H1 (cell line): ENCODE measurements around the gene ARHGEF6. TPM values are rescaled to one million over a fixed set of nuclear protein-coding genes. Genes with fewer than 3 reads are reported as not detected.

Experiments
- RBBP5 ChIP-seq: IDR thresholded peaks from 2 replicates; pipeline ENCODE4 v1.7.1; 2012; ENCODE audit warnings: low read depth, mild to moderate bottlenecking, inconsistent platforms, low read length, moderate library complexity, borderline replicate concordance
- polyA plus RNA-seq, 7 experiments: library from polyadenylated mRNA; depleted of rRNA in 3 of 7; stranded (reverse) in 5 of 7; unstranded in 2 of 7; fragments of >200 nt in 5 of 7; fragments of 200-250 nt in 2 of 7; gene quantifications; 1 replicate in 5 of 7; 2 replicates in 1 of 7; 4 replicates in 1 of 7; pipeline versions ENCODE4 v1.2.1 to v1.2.3, GENCODE V29; 2011 to 2013; ENCODE audit warnings: missing spikeins in 2 of 7, mixed read lengths in 2 of 7
- total RNA-seq: library from RNA; stranded (reverse); fragmentation: NEBNext Ultra II Directional; extraction: Animal tissue kit (Norgen Biotek cat#: 25700); gene quantifications from 2 replicates; pipeline ENCODE4 v1.2.1, GENCODE V29; 2021
- TF ChIP-seq, protein P1 (sequence below): fragments of 300-600 bp; sonication (generic); IDR thresholded peaks from 2 replicates; pipeline ENCODE4 v1.7.1; 2012; ENCODE audit warnings: low read length, moderate library complexity, mild to moderate bottlenecking, inconsistent platforms; ENCODE audit not compliant: insufficient replicate concordance

ARHGEF6 gene
- total and polyA plus RNA-seq, 2 of the 8 experiments (the other 6 are each of a cell fraction or from before 2014, with no cell fraction given): 3.6 to 3.7 TPM

DNA sequence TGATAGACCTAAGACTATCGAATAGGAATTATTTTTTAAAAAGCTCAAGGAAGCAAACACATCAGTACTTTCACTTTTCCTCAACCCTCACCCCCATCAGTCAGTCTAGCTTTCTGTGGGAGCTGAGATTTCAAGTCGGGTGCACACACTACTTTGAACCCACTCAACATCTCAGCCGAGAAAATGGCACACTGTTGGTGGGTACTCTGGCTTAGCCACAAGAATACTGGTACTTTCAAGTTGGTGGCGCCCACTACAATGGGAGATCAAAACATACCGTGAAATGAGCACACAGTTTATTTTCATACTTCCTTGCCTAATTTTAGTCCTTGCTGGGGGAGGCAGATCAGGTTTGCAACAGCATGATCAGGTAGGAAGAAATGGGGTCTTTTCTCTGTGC, 122.6 kb downstream of the ARHGEF6 start (continued):
- TF ChIP-seq, protein P1, sequence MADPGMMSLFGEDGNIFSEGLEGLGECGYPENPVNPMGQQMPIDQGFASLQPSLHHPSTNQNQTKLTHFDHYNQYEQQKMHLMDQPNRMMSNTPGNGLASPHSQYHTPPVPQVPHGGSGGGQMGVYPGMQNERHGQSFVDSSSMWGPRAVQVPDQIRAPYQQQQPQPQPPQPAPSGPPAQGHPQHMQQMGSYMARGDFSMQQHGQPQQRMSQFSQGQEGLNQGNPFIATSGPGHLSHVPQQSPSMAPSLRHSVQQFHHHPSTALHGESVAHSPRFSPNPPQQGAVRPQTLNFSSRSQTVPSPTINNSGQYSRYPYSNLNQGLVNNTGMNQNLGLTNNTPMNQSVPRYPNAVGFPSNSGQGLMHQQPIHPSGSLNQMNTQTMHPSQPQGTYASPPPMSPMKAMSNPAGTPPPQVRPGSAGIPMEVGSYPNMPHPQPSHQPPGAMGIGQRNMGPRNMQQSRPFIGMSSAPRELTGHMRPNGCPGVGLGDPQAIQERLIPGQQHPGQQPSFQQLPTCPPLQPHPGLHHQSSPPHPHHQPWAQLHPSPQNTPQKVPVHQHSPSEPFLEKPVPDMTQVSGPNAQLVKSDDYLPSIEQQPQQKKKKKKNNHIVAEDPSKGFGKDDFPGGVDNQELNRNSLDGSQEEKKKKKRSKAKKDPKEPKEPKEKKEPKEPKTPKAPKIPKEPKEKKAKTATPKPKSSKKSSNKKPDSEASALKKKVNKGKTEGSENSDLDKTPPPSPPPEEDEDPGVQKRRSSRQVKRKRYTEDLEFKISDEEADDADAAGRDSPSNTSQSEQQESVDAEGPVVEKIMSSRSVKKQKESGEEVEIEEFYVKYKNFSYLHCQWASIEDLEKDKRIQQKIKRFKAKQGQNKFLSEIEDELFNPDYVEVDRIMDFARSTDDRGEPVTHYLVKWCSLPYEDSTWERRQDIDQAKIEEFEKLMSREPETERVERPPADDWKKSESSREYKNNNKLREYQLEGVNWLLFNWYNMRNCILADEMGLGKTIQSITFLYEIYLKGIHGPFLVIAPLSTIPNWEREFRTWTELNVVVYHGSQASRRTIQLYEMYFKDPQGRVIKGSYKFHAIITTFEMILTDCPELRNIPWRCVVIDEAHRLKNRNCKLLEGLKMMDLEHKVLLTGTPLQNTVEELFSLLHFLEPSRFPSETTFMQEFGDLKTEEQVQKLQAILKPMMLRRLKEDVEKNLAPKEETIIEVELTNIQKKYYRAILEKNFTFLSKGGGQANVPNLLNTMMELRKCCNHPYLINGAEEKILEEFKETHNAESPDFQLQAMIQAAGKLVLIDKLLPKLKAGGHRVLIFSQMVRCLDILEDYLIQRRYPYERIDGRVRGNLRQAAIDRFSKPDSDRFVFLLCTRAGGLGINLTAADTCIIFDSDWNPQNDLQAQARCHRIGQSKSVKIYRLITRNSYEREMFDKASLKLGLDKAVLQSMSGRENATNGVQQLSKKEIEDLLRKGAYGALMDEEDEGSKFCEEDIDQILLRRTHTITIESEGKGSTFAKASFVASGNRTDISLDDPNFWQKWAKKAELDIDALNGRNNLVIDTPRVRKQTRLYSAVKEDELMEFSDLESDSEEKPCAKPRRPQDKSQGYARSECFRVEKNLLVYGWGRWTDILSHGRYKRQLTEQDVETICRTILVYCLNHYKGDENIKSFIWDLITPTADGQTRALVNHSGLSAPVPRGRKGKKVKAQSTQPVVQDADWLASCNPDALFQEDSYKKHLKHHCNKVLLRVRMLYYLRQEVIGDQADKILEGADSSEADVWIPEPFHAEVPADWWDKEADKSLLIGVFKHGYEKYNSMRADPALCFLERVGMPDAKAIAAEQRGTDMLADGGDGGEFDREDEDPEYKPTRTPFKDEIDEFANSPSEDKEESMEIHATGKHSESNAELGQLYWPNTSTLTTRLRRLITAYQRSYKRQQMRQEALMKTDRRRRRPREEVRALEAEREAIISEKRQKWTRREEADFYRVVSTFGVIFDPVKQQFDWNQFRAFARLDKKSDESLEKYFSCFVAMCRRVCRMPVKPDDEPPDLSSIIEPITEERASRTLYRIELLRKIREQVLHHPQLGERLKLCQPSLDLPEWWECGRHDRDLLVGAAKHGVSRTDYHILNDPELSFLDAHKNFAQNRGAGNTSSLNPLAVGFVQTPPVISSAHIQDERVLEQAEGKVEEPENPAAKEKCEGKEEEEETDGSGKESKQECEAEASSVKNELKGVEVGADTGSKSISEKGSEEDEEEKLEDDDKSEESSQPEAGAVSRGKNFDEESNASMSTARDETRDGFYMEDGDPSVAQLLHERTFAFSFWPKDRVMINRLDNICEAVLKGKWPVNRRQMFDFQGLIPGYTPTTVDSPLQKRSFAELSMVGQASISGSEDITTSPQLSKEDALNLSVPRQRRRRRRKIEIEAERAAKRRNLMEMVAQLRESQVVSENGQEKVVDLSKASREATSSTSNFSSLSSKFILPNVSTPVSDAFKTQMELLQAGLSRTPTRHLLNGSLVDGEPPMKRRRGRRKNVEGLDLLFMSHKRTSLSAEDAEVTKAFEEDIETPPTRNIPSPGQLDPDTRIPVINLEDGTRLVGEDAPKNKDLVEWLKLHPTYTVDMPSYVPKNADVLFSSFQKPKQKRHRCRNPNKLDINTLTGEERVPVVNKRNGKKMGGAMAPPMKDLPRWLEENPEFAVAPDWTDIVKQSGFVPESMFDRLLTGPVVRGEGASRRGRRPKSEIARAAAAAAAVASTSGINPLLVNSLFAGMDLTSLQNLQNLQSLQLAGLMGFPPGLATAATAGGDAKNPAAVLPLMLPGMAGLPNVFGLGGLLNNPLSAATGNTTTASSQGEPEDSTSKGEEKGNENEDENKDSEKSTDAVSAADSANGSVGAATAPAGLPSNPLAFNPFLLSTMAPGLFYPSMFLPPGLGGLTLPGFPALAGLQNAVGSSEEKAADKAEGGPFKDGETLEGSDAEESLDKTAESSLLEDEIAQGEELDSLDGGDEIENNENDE: no peak
- no peak for TF ChIP-seq RBBP5
